Spleen (tissue), 7 donors: Measurements from ENCODE around the gene SAC3D1.

Experiments used
- CTCF ChIP-seq, 11 experiments: fragments of 200-600 bp in 7 of 11; fragments of 450-650 bp in 4 of 11; sonication (generic) in 4 of 11; IDR thresholded peaks in 8 of 11; conservative IDR thresholded peaks in 3 of 11; 1 replicate in 7 of 11; 2 replicates in 4 of 11; pipeline versions ENCODE4 v1.4.0 to v1.8.0; 2016 to 2021; ENCODE audit warnings: antibody characterized with exemption in 11 of 11, inconsistent platforms in 4 of 11, mild to moderate bottlenecking in 1 of 11
- POLR2A ChIP-seq, 3 donors: fragments of 450-650 bp; IDR thresholded peaks; one replicate each; pipeline ENCODE4 v1.5.1; 2017; ENCODE audit warnings: antibody characterized with exemption in 3 of 3, mild to moderate bottlenecking in 1 of 3
- POLR2AphosphoS5 ChIP-seq, 3 donors: sonication (generic); formaldehyde crosslinking; IDR thresholded peaks; one replicate each; pipeline ENCODE4 v1.5.1; 2017; ENCODE audit warnings: antibody characterized with exemption in 3 of 3
- donor health status: DM: no; HTN: no; CAD: no; lungs with moderate emphysema.
- donor health status: DM: no; HTN: no; CAD: no.
- donor health status: DM: no; HTN: no; CAD: no.

GRCh38 chr11:65089621-65090020, 48.6 kb downstream of the SAC3D1 start:
- no peak for TF ChIP-seq POLR2A (IDR thresholded peaks at IDR 0.05)
- no peak for TF ChIP-seq CTCF (IDR thresholded peaks at IDR 0.05 in 8 of 11, conservative IDR thresholded peaks at IDR 0.05 in 3 of 11)
- no peak for TF ChIP-seq POLR2AphosphoS5 (IDR thresholded peaks at IDR 0.05)
